ELR (cell line): ENCODE measurements around the gene PLCB1.

Source experiments
- DNase-seq: peaks from one replicate; pipeline ENCODE4 v3.0.0-alpha.2; 2015; ENCODE audit warnings: low read depth

The PLCB1 gene

GRCh38 chr20:8447262-8448120 is 315.4 kb downstream of the PLCB1 start:
- DNase-seq, result no peak

- DNase-seq, result no peak
These were observed 317.1 kb downstream of the PLCB1 start for GRCh38 chr20:8449123-8449522.

- peak; percentile 87 for DNase-seq
These were observed 322.2 kb downstream of the PLCB1 start for GRCh38 chr20:8454137-8454712.

- no peak for DNase-seq
These were observed 324.7 kb downstream of the PLCB1 start for GRCh38 chr20:8456765-8457164.

GRCh38 chr20:8457978-8458377 is 325.9 kb downstream of the PLCB1 start:
- no peak for DNase-seq

GRCh38 chr20:8461186-8461585 is 329.1 kb downstream of the PLCB1 start:
- no peak for DNase-seq

GRCh38 chr20:8464368-8464767 is 332.3 kb downstream of the PLCB1 start:
- no peak for DNase-seq

- peak; percentile 32 for DNase-seq
These were observed 334.7 kb downstream of the PLCB1 start for GRCh38 chr20:8466781-8467180.

GRCh38 chr20:8470156-8470555 is 338.1 kb downstream of the PLCB1 start:
- DNase-seq, result no peak

- DNase-seq, result no peak
These were observed 339.4 kb downstream of the PLCB1 start for GRCh38 chr20:8471465-8471864.

GRCh38 chr20:8473459-8473858 is 341.4 kb downstream of the PLCB1 start:
- DNase-seq, result no peak

- no peak for DNase-seq
These were observed 342.1 kb downstream of the PLCB1 start for GRCh38 chr20:8474027-8474668.

GRCh38 chr20:8476021-8476420 is 344.0 kb downstream of the PLCB1 start:
- no peak for DNase-seq

GRCh38 chr20:8480597-8480996 is 348.5 kb downstream of the PLCB1 start:
- no peak for DNase-seq

- no peak for DNase-seq
These were observed 355.6 kb downstream of the PLCB1 start for GRCh38 chr20:8487696-8488095.

GRCh38 chr20:8489094-8489883 is 357.2 kb downstream of the PLCB1 start:
- no peak for DNase-seq

GRCh38 chr20:8490076-8490830 is 358.2 kb downstream of the PLCB1 start:
- no peak for DNase-seq

GRCh38 chr20:8492173-8492572 is 360.1 kb downstream of the PLCB1 start:
- DNase-seq, result no peak

GRCh38 chr20:8498571-8498970 is 366.5 kb downstream of the PLCB1 start:
- DNase-seq, result no peak

GRCh38 chr20:8504030-8504429 is 372.0 kb downstream of the PLCB1 start:
- DNase-seq, result no peak

GRCh38 chr20:8505476-8506200 is 373.6 kb downstream of the PLCB1 start:
- DNase-seq, result no peak
